SK-N-SH treated with all-trans-retinoic acid at 6 μM for 48 hours (cell line): Measurements from ENCODE around the gene BICC1.

Experiments used
- CREB5 ChIP-seq: fragments of 250-450 bp; sonication (Bioruptor Pico); IDR thresholded peaks from 2 replicates; pipeline ENCODE4 v1.5.1; 2020; ENCODE audit warnings: low read depth, mild to moderate bottlenecking, moderate library complexity
- SNAI2 ChIP-seq: fragments of 250-450 bp; sonication (Bioruptor Pico); IDR thresholded peaks from 2 replicates; pipeline ENCODE4 v1.5.0; 2020; ENCODE audit warnings: mild to moderate bottlenecking, moderate library complexity
- ZFP30 ChIP-seq: fragments of 450-650 bp; formaldehyde crosslinking; IDR thresholded peaks from 2 replicates; pipeline ENCODE4 v1.5.0; 2022; ENCODE audit warnings: mild to moderate bottlenecking, moderate library complexity
- ZNF565 ChIP-seq: fragments of 450-650 bp; formaldehyde crosslinking; conservative IDR thresholded peaks from 2 replicates; pipeline ENCODE4 v1.5.0; 2020; ENCODE audit warnings: low read depth, mild to moderate bottlenecking, moderate library complexity
- TF ChIP-seq, protein P1 (sequence below): fragments of 250-450 bp; sonication (Bioruptor Pico); IDR thresholded peaks from 2 replicates; pipeline ENCODE4 v1.8.0; 2020; ENCODE audit warnings: mild to moderate bottlenecking, moderate library complexity, borderline replicate concordance
- TF ChIP-seq, protein P2 (sequence below): fragments of 250-450 bp; sonication (Bioruptor Pico); IDR thresholded peaks from 2 replicates; pipeline ENCODE4 v1.8.0; 2021; ENCODE audit warnings: low read depth, mild to moderate bottlenecking, moderate library complexity, borderline replicate concordance
- TF ChIP-seq, protein P3 (sequence below): fragments of 250-450 bp; sonication (Bioruptor Pico); IDR thresholded peaks from 2 replicates; pipeline ENCODE4 v1.5.0; 2020; ENCODE audit warnings: mild to moderate bottlenecking, moderate library complexity

- TF ChIP-seq ZNF565 (no peak), SNAI2 (no peak), ZFP30 (CRISPR knock-in tag) (no peak), CREB5 (CRISPR knock-in tag) (no peak)
- TF ChIP-seq, protein P1, sequence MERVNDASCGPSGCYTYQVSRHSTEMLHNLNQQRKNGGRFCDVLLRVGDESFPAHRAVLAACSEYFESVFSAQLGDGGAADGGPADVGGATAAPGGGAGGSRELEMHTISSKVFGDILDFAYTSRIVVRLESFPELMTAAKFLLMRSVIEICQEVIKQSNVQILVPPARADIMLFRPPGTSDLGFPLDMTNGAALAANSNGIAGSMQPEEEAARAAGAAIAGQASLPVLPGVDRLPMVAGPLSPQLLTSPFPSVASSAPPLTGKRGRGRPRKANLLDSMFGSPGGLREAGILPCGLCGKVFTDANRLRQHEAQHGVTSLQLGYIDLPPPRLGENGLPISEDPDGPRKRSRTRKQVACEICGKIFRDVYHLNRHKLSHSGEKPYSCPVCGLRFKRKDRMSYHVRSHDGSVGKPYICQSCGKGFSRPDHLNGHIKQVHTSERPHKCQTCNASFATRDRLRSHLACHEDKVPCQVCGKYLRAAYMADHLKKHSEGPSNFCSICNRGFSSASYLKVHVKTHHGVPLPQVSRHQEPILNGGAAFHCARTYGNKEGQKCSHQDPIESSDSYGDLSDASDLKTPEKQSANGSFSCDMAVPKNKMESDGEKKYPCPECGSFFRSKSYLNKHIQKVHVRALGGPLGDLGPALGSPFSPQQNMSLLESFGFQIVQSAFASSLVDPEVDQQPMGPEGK: no peak
- TF ChIP-seq, protein P2, sequence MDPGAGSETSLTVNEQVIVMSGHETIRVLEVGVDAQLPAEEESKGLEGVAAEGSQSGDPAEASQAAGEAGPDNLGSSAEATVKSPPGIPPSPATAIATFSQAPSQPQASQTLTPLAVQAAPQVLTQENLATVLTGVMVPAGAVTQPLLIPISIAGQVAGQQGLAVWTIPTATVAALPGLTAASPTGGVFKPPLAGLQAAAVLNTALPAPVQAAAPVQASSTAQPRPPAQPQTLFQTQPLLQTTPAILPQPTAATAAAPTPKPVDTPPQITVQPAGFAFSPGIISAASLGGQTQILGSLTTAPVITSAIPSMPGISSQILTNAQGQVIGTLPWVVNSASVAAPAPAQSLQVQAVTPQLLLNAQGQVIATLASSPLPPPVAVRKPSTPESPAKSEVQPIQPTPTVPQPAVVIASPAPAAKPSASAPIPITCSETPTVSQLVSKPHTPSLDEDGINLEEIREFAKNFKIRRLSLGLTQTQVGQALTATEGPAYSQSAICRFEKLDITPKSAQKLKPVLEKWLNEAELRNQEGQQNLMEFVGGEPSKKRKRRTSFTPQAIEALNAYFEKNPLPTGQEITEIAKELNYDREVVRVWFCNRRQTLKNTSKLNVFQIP (CRISPR knock-in tag): no peak
- TF ChIP-seq, protein P3, sequence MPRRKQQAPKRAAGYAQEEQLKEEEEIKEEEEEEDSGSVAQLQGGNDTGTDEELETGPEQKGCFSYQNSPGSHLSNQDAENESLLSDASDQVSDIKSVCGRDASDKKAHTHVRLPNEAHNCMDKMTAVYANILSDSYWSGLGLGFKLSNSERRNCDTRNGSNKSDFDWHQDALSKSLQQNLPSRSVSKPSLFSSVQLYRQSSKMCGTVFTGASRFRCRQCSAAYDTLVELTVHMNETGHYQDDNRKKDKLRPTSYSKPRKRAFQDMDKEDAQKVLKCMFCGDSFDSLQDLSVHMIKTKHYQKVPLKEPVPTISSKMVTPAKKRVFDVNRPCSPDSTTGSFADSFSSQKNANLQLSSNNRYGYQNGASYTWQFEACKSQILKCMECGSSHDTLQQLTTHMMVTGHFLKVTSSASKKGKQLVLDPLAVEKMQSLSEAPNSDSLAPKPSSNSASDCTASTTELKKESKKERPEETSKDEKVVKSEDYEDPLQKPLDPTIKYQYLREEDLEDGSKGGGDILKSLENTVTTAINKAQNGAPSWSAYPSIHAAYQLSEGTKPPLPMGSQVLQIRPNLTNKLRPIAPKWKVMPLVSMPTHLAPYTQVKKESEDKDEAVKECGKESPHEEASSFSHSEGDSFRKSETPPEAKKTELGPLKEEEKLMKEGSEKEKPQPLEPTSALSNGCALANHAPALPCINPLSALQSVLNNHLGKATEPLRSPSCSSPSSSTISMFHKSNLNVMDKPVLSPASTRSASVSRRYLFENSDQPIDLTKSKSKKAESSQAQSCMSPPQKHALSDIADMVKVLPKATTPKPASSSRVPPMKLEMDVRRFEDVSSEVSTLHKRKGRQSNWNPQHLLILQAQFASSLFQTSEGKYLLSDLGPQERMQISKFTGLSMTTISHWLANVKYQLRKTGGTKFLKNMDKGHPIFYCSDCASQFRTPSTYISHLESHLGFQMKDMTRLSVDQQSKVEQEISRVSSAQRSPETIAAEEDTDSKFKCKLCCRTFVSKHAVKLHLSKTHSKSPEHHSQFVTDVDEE (CRISPR knock-in tag): no peak
Measured at GRCh38 chr10:58818900-58819299, 306.2 kb downstream of the BICC1 start.
